ENCODE measurements around the gene ITGA1.

DNA sequence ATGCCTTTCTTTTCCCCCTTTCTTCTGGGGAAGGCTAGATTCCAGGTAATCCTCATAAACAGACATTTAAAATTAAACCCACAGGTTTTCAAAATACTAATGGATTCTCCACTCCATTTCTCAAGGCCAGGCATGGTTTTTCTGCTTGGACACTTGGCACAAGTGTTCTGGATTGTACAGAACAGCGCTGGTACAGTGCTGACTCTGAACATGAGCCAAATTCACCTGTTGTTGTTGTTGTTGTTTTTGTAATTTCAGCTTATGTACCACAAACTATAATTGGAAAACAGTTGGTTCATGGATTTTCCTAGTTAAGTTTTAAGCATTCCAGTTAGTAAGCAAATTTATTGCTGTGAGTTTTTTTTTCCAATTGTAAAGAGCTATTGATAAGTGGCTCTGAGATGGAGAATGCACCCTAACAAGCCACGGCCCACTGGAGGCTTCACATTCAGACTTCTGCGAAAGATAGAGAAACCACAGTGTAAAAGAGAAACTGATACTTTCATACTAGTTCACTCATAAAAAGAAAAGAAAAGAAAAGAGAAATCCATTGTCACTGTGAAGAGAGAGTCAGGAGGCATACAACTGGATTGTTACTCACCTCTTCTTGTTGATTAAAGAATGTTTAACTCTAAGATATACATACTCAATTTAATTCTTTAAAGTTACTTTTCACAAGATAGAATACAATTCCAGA is 16.2 kb upstream of the ITGA1 start:
- TF ChIP-seq, protein P1, sequence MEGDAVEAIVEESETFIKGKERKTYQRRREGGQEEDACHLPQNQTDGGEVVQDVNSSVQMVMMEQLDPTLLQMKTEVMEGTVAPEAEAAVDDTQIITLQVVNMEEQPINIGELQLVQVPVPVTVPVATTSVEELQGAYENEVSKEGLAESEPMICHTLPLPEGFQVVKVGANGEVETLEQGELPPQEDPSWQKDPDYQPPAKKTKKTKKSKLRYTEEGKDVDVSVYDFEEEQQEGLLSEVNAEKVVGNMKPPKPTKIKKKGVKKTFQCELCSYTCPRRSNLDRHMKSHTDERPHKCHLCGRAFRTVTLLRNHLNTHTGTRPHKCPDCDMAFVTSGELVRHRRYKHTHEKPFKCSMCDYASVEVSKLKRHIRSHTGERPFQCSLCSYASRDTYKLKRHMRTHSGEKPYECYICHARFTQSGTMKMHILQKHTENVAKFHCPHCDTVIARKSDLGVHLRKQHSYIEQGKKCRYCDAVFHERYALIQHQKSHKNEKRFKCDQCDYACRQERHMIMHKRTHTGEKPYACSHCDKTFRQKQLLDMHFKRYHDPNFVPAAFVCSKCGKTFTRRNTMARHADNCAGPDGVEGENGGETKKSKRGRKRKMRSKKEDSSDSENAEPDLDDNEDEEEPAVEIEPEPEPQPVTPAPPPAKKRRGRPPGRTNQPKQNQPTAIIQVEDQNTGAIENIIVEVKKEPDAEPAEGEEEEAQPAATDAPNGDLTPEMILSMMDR (IDR thresholded peaks at IDR 0.05): no peak
- no peak for TF ChIP-seq POLR2AphosphoS5 (IDR thresholded peaks at IDR 0.05; ENCODE audit: insufficient read depth in 1 of 2, low read depth in 1 of 2)

All from vagina (tissue), 2 donors.